Activated CD4-positive, alpha-beta T cell treated with anti-CD3 and anti-CD28 coated beads, Interleukin-2, amount 50 U/mL, for 48 hours (primary cell): ENCODE measurements around the gene IBTK.
"Not testable (repeated sequence)": the region's sequence is repeated elsewhere in the genome, so short reads cannot be mapped to it uniquely, and the experiment has no call there.

Source experiments
- DNase-seq, 2 experiments: peaks; one replicate each; pipeline ENCODE4 v3.0.0-alpha.2; 2020

IBTK gene

DNA sequence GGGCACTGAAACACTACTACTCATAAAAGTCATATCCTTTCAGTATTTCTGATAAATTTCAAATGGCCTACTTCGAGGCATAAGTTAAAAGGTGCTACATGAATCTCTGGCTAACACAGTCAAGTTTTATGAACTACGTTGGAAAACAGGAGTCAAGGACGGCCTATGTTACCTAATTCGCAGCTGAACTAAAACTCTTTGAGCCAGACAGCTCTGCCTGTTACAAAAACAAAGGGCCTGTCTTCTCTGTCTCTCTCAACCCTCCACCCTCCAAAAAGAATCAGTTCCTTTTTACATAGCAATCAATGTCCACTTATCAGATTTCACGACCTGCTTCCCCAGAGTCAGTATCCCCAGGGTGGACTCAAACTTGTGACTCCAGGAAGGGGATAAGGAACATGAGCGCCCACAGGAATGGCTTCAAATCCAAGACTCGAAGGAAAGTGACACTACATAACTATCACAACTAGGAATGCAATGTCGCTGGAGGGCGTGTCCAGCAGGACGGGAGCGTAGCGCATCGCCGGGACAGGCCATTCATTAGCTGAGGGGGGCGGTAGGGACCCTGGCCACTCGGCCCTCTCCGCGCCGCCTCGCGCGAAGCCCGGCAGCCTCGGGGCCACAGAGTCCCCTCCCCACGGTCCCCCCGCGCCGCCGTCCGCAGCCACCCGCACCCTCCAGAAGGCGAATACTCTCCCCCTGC, 591 bp downstream of the IBTK start:
- peak in 1 of 2 experiments; percentile 43 for DNase-seq

DNA sequence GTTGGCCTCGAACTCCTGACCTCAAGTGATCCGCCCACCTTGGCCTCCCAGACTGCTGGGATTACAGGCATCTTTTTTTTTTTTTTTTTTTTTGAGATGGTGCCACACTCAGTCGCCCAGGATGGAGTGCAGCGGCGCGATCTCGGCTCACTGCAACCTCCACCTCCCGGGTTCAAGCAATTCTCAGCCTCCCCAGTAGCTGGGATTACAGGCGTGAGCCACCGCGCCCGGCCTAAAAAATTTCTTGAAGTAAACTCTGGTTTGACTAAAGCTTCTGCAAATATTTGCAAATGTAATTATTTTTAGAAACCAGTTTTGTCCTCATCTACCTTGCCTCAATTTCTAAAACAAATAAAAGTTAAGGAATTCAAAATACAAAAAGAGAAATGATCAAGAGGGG, 1.2 kb downstream of the IBTK start:
- peak in 1 of 2 experiments; percentile 6 for DNase-seq

DNA sequence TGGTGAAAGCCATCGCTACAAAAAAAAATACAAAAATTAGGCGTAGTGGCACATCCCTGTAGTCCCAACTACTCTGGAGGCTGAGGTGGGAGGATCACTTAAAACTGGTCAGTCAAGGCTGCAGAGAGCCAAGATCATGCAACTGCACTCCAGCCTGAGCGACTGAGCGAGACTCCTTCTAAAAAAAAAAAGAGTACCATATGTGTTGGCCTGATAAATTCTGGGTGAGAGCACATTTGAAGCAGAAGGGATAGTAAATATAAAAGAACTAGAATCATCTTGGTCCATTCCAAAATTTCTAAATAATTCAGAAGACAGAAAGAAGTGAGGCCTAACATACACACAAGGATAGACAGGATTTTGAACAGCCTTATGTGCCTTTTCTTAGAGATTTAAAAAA, 2.2 kb downstream of the IBTK start:
- no peak for DNase-seq

- no peak for DNase-seq
These were observed 3.7 kb downstream of the IBTK start for GRCh38 chr6:82243884-82244283.

DNA sequence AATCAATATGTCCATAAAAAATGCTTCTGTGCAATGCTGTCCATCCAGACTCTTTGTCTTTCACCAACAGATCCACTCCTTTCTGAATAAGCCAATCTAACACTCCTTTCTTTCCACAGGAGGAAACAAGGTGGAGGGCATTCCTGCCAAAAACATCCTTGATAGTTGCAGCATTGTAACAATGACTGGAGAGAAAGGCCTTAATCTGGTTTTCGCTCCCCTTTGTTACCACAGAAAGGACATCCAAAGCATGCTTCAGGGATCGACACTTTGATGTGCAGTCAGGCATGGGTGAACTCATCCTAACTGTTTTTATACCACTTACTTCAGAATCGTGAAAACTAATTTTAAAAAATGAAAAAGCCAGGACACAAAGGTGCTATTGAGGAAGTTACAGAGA, 7.4 kb downstream of the IBTK start:
- no peak for DNase-seq

GRCh38 chr6:82239597-82239996, 7.9 kb downstream of the IBTK start:
- DNase-seq, result no peak

- DNase-seq, result no peak
These were observed 10.5 kb downstream of the IBTK start for GRCh38 chr6:82237013-82237412.

- no peak for DNase-seq
These were observed 19.8 kb downstream of the IBTK start for GRCh38 chr6:82227770-82228169.

GRCh38 chr6:82220167-82220566, 27.4 kb downstream of the IBTK start:
- DNase-seq, result no peak

GRCh38 chr6:82217018-82217586, 30.4 kb downstream of the IBTK start:
- no peak for DNase-seq

GRCh38 chr6:82216549-82216948, 31.0 kb downstream of the IBTK start:
- DNase-seq, result no peak

- DNase-seq, result no peak
These were observed 36.2 kb downstream of the IBTK start for GRCh38 chr6:82211326-82211725.

GRCh38 chr6:82208913-82209312, 38.6 kb downstream of the IBTK start:
- DNase-seq, result no peak

DNA sequence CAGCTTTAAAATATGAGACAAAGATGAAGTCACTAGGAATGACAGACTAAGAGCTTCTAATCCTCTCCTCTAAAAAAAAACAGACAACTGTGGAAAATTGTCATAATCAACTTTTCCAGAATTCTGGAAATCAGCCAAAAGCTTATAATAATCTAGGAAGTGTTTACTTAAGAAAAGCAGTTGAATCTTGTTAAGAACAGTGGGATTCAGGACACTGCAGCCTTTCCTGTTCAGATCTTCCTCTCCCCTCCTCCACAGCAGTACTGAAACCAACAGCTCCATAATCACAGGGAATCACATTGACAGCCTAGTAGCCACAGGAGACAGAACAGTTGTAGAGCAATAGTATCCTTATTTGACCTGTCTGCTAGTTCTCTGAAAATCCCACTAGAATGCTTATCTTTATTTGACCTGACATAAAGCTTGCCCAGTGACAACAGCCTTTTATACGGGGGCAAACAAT, 41.6 kb downstream of the IBTK start:
- no peak for DNase-seq

DNA sequence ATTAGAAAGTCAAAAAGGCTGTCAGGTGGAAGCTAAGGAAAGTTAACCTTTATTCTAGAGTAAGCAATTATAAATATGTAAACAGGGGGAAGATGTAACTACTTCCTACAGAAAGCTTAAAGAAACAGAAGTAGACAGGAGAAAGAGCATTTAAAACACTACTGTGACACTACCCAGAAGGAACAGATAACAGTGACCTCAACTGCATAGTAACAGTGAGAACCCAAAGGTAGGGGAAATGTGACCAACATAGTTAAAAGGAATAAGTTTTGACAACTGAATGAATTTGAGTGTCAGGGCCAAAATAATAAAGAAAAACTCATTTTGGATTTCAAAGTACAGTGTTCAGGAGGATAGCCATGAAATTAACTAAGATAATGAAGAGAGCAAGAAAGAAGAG, 43.5 kb downstream of the IBTK start:
- no peak for DNase-seq

DNA sequence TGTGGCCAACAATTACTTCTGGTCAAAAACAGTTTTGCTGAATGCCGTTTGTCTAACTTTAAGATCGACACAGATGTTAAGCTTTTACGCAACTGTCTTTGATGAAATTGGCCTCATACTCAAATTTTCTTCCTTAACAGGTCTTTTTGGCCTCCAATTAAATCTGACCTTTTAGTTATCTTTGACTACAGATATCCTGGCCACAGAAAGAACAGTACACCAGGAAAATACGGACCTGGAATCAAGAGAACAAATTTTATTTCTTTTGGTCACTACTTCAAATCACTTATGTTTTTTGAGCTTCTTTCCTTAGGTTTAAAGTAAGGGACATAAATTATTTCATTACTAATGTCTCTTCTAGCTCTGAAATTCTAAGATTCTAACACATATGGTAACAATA, 49.8 kb downstream of the IBTK start:
- DNase-seq, result no peak

GRCh38 chr6:82197245-82197644, 50.3 kb downstream of the IBTK start:
- not testable (repeated sequence) for DNase-seq

DNA sequence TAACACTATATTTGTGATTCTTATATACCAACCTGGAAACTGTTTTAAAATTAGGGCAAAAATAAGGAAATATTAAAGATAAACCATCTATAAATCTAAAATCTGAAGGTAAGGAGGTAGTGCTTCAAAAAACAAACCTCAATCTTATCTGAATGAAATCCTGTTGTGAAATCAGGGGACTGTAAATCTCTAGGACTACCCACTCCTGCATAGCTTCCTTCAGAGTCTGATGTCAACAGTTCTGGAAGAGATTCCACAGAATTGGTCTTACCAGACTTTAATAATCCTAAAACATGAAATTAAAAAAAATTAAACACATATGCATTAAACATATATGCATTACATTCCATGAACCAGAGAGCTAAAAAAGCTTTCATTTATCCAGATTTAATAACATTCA, 51.4 kb downstream of the IBTK start:
- DNase-seq, result no peak

DNA sequence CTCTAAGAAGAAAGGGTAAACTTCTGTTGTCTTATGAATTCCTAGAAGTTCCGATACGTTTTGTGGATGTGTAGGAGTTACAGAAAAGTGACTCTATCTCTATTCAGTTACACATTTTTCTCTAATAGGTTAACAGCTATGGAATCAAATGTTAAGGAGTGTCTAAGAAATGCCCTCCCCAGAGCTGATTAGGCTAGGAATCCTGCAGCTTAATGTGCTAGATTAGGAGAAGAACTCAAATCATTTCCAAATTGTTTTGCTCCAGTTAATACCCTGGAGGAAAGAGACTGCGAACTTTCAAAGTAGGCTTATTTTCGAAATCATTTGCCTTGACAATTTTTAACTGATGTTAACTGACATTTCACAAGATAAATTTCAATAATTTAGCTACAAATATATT, 51.9 kb downstream of the IBTK start:
- no peak for DNase-seq

- DNase-seq, result no peak
These were observed 61.5 kb downstream of the IBTK start for GRCh38 chr6:82185948-82186535.

DNA sequence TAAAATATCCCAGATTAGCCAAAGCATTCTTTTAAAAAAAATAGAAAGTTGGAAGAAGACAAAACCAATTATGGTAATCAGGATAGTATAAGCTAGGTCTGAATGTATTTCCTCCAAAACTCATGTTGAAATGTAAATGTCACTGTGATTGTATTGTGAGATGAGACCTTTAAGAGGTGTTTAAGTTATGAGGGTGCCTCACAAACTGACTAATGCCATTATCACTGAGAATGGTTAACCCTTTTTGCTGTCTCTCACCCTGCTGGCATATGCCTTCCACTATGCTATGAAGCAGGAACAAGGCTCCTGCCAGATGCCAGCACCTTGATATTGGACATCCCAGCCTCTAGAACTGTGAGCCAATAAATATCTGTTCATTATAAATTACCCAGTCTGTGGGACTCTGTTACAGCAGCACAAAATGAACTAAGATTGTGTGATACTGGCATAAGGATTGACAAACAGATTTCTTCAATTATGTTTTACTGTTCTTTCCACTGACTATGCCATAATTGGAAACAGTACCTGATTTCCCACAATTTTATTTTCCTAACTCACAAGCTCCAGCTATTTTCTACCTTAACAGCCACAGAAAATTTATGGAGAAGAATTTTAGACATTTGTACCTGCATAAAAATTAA, 63.8 kb downstream of the IBTK start:
- no peak for DNase-seq

DNA sequence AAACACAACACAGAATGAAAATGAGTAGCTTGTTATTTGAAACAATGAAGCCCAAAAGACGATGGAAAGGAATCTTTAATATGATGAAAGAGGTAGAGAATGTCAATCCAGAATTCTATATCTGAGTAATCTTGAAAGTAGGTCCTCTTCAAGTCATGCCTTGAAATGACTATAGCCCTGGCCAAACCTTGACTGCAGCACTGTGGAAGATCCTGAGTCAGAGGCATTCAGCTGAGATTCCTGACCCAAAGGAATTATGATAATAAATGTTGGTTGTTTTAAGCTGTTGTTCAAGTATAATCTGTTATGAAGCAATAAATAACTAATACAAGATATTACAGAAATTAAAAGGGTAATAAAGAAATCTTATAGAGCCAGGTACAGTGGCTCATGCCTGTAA, 64.8 kb downstream of the IBTK start:
- peak in 1 of 2 experiments; percentile 11 for DNase-seq

DNA sequence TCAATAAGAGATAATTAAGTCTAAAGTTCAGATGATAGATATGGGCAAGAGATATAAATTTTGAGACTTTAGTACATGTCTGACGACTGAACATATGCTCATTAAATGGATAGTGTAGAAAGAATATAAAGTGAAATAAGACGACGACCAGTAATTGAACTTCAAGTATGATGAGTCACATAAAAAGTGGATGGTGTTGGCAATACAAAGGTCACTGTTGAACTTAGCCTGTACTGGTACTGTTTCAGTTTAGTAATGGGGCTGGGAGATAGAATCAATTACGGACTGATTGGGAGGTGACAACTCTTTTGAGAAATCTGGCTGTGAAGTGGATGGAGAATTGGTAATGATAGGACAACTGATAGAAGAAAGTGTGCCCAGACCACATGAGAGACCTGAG, 68.1 kb downstream of the IBTK start:
- DNase-seq, result no peak

- DNase-seq, result no peak
These were observed 68.8 kb downstream of the IBTK start for GRCh38 chr6:82178759-82179112.
